Measurements from ENCODE around the gene GTF2I.

- TF ChIP-seq CTCF (IDR thresholded peaks at IDR 0.05) (no peak), POLR2A (IDR thresholded peaks at IDR 0.05) (no peak)
Measured at GRCh38 chr7:74653686-74654181, 3.8 kb upstream of the GTF2I start.
